A204.1 (cell line): ENCODE data around the gene PALM.
"Not testable (repeated sequence)": the region's sequence is repeated elsewhere in the genome, so short reads cannot be mapped to it uniquely, and the experiment has no call there.

Experiments used
- FAIRE-seq: peaks from 2 replicates; lab custom pipeline; 2012; peaks lifted over from hg19 to GRCh38; lab: Jason Lieb, UNC

Gene PALM

DNA sequence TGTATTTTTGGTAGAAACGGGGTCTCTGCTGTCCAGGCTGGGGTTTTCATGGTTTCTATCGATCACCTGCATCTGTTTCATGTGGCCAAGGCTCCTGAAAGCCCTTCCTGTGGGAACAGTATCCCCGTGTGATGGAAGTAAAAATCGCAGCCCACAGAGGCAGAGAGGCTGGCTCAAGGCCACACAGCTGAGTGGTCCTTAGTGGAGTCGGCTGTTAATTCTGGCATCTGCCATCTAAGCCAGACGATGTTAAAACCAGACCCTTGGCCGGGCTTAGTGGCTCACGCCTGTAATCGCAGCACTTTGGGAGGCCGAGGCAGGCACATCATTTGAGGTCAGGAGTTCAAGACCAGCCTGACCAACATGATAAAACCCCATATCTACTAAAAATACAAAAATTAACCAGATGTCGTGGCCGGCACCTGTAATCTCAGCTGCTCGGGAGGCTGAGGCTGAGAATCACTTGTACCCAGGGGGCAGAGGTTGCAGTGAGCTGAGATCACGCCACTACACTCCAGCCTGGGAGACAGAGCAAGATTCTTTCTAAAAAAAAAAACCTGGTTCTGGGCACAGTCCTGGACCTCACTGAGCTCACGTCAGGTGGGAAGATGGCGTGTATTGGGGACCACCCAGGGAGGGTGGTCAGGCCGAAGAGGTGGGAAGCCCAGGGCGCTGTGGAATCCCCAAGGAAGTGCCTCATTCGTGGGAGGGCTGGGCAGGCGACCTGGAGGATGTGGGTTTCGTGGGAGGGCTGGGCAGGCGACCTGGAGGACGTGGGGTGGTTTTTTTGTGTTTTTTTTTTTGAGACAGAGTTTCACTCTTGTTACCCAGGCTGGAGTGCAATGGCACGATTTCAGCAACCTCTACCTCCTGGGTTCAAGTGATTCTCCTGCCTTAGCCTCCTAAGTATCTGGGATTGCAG, 23.7 kb downstream of the PALM start:
- no peak for FAIRE-seq

DNA sequence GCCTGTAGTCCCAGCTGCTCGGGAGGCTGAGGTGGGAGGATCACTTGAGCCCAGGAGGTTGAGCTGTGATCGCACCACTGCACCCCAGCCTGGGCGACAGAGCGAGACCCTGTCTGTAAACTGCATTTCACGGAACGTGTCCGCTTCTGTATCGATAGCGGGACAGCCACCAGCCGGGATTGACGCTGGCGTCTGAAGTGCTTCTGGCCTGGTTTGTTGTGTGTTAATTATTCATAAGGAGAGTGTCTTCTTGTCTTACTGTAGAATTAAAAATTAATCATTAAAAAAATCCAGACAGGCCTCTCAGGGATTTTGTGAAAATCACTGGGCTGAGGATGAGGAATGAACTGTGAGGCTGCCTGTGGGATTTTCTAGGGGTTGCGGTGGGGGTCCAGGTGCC, 26.0 kb downstream of the PALM start:
- no peak for FAIRE-seq

DNA sequence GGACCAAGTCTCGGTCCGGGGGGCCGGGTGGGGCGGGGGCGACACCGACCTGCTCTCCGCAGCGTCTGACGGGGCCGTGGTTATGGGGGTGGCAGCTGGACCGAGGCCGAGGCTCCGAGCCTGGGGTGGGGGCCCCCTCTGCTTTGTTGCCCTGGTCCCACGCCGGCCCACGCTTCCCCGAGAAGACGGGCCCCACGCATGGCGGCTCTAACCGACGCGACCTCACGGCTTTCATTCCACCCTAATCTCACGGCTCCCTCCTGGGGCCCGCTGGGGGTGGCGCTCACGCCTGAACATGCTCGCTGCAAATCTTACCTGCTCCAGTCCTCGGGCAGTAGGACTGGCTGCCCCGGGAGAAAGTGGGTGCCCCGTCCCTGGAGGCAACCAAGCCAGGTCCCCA, 27.4 kb downstream of the PALM start:
- FAIRE-seq = no peak

DNA sequence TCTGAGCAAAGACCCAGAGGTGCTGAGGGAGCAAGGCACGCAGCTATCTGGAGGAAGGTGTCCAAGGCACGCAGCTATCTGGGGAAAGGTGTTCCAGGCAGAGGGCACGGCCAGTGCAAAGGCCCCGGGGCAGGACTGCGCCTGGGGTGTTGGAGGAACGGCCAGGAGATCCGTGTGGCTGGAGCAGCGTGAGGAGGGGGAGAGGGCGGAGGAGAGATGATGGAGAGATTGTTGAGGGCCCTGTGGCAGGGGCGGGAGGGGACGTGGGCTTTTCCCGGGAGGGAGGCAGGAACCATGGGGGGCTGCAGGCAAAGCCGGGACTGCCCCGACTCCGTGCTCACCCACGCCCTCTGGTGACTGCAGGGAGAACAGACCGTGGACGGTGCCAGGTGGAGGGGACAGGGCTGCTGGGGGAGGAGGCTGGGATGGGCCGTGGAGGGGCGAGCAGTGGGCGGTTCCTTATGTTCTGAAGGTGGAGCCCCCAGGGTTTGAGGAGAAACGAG, 28.9 kb downstream of the PALM start:
- no peak for FAIRE-seq

DNA sequence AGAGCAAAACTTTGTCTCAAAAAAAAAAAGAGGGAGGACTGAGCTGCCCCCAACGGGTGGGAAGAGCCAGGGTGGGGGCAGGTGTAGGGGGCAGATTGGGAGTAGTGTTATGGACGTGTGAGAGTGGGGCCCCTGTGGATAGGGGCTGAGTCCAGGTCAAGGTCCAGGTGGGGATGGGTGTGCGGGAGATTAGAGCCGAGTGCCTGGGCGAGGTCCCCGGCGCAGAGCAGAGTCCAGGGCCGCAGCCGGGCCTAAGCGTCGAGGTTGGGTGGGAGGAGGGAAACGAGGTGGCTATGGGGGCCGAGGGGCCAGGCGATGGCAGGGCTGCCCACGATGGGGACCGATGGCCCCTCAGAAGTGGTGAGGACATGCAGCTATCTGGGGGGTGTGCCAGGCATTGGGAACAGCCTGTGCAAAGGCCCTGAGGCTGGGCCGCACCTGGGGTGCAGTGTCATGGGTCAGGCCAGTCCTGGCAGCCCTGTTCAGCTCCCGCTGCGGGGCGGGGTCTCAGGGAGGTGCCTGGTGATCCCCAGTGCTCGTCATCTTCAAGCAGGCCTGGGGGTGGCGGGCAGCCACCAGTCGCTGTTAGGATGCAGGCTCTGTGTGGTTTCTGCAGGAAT, 29.9 kb downstream of the PALM start:
- FAIRE-seq = no peak

DNA sequence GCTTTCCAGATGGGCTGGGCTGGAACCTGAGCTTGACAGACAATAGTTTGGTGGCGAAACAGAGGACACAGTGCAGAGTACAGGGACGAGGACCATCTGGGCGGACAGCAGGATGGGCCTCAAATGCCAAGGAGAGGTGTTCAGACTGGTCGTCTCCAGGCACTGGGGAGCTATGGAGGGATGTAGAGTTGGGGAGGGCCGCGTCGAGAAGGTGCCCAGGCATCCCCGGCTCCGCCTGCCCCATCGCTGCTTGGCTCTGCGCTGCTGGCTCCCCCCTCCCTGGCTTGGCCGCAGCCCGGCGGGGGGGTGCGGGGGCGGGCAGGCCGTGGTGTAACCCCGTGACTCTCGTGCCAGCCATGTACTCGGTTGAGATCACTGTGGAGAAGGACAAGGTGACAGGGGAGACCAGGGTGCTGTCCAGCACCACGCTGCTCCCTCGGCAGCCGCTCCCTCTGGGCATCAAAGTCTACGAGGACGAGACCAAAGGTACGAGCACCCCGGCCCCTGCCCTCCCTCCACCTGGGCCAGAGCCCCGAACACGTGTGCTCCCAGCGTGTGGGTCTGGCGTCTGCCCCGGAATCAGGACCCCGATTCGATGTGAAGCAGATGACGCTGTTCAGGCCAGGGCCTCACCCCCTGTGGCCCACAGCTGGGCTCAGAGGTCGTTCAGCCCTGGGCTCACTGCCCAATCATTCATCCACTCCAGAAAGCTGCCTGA, 31.4 kb downstream of the PALM start:
- no peak for FAIRE-seq

DNA sequence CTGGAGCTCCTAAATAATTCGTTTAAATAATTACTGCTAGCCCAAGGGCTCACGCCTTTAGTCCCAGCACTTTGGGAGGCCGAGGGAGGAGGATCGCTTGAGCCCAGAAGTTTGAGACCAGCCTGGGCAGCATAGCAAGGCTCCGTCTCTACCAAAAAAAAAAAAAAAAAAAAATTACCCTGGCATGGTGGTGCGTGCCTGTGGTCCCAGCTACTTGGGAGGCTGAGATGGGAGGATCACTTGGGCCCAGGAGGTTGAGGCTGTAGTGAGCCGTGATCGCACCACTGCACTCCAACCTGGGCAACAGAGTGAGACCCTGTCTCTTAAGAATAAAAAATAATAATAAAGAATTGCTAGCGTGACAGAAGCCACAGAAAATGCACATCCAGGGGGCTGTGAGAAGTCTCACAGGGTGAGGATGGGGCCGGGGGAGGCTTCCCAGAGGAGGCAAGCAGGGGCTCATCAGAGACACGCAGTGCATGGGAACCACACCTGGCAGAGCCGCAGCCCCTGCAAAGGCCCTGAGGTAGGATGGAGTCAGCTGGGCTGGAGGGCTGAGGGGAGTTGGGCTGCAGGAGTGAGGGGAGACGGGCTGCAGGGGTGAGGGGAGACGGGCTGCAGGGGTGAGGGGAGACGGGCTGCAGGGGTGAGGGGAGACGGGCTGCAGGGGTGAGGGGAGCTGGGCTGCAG, 32.2 kb downstream of the PALM start:
- not testable (repeated sequence) for FAIRE-seq

DNA sequence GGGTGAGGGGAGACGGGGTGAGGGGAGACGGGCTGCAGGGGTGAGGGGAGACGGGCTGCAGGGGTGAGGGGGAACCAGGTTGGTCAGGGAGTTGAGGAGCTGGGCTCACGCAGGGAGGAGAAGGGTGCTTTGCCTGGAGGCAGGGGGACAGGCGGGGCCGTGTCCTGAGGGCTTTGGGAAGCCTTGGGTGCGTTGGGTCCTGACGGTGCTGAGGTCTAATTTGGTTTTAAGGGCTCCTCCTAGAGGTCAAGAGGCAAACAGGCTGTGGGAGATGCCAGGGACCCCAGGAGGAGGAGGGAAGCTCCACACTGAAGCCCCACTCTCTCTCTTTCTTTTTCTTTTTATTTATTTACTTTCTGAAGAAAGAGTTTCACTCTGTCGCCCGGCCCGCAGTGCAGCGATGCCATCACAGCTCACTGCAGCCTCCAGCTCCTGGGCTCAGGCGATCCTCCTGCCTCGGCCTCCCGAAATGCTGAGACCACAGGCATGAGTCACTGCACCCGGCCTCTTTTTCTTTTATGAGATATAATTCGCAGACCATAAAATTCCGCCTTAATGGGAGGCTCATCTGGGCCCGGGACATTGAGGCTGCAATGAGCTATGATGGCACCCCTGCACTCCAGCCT, 32.9 kb downstream of the PALM start:
- FAIRE-seq = no peak

DNA sequence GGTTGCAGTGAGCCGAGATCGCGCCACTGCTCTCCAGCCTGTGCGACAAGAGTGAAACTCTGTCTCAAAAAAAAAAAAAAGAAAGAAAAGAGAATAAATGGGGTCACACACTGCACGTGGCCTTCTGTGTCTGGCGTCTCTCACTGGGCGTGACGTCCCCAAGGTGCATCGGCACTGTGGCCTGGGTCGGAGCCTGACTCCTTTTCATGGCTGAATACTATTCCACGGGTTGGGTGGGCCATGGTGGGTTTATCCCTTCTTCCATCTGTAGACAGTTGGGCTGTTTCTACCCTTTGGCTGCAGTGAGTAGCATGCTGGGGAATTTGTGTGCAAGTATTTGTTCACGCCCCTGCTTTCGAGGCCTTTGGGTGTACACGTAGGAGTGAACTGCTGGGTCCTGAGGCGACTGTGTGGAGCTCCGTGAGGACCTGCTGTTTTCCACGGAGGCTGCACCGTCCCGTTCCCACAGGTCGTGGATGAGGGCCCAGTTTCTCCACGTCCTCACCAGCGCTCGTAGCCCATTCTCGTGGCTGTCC, 33.9 kb downstream of the PALM start:
- no peak for FAIRE-seq

DNA sequence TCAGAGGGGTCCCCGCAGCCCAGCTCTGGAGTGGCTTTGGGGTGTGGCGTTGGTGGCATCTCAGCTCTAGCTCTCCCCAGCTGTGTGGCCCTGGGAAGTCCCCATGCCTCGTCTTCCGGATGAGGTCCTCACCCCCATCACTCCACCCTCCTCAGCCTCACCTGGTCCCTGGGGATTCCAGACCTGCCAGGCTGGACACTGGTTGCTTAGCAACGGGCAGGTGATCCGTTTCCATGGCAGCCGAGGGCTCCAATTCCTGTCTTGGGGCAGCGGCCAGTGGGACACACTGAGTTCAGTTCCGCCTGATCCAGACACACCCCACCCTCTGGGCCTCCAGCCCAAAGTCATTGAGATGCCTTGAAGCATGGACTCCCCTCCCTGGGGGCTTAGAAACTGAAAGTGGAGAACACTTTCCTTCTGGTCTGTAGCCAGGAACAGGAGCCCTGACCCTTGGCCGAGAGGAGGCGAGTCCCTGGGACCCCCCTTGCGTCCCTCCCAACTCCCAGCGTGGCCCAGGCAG, 34.5 kb downstream of the PALM start:
- FAIRE-seq = no peak

DNA sequence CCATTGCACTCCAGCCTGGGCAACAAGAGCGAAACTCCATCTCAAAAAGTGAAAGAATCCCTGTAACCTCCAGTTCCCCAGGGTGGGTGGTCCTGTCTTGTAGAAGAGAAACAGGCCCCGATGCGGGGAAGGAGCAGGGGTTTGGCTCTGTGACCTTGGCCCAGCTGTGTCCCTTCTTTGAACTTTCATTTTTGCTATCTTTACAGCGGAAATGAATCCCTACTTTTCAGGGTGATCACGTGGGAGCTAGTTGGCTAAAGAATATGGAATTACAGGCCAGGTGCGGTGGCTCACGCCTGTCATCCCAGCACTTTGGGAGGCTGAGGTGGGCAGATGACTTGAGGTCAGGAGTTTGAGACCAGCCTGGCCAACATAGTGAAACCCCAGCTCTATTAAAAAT, 36.4 kb downstream of the PALM start:
- not testable (repeated sequence) for FAIRE-seq

DNA sequence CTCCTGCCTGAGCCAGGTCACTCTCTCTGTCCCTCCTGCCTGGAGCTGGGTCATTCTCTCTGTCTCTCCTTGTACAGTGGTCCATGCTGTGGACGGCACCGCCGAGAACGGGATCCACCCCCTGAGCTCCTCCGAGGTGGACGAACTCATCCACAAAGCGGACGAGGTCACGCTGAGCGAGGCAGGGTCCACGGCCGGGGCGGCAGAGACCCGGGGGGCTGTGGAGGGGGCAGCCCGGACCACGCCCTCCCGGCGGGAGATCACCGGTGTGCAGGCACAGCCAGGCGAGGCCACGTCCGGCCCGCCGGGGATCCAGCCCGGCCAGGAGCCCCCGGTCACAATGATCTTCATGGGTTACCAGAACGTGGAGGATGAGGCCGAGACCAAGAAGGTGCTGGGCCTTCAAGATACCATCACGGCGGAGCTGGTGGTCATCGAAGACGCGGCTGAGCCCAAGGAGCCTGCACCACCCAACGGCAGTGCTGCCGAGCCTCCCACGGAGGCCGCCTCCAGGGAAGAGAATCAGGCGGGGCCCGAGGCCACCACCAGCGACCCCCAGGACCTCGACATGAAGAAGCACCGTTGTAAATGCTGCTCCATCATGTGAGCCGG, 37.6 kb downstream of the PALM start:
- no peak for FAIRE-seq

DNA sequence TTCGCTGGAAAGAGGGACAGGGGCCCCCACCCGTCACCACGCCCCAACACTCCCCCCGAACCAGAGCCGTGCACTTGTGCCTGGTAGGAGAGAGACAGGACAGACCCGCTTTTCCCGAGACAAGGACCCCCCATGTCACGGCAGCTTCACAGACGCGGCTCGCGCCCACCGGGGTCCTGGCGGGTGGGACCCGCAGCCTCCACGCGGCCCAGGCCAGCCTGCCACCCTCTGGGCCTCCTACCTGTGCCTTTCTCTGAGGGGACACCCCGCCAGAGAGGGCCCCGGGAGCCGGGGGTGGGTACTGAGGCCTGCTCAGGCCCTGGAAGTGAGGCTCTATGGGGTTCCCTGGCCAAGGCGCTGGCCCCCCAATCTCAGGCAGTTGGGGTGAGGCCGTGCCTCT, 38.2 kb downstream of the PALM start:
- no peak for FAIRE-seq

DNA sequence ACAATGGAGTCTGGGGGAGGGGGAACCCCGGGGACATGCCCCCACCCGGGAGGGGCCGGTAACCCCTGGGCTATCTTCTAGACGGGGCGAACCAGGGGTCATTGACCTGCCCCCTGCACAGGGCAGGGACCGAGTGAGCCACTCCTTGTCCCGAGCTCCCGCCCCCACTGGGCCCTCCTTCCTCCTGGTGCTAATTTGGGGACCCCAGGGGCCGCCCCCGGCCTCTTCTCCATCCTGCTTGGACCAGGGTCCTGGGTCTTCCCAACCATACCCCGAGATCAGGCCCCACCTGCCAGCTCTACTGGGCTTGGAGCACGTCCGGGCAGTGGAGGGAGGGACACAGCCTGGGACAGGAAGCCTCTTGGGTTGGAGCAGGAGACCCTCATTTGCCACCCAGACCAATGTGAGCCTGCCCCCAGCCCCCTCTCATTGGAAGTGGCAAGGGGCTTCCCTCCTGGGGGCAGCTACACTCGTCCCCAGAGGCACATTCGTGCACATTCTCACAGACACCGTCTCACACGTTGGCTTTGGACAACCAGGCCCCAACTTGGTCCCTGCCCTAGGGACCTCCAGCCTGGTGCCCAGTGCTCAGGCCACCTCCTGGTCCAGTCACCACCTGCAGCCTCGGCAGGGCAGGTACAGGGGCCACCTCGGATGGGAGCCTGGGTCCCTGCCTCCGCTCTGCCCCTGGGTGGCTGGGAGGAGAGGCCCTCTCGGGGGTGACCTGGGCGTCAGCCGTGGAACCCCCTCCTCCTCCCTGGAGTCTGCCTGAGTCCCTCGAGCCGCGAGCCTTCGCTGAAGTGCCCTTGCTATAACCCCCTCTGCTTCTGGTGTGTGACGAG, 38.9 kb downstream of the PALM start:
- no peak for FAIRE-seq

DNA sequence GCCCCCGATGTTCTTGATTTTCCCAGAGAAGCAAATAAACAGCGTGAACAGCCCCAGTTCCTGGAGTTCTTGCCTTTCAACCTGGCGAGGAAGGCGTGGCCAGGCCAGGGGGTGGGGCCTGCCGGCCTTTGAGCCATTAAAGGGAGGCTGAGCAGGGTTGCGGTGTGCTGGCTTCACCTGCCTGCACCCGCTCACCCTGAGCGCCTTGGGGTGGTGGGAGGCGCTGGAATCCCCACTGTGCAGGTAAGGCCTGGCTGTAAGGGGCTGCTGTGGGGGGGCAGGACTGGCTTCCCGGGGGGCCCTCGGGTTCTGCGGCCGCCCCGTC, 39.5 kb downstream of the PALM start:
- FAIRE-seq = no peak

DNA sequence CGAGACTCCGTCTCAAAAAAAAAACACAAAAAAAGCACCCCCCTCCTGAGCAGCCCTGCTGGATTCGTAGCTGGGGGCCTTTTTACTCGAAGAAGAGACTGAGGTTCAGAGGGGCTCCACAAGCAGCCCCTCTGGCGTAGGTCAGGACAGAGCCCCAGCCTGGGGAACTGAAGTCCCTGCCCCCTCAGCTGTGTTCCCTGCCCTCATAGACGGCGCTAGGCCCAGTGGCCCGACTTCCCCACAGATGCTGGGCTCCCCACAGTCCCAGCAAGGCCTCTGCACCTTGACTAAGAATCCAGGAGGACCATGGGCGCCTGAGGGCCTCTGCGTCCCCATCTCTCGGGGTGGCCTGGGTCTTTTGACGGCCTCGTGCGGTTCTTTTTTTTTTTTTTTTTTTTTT, 41.1 kb downstream of the PALM start:
- no peak for FAIRE-seq

DNA sequence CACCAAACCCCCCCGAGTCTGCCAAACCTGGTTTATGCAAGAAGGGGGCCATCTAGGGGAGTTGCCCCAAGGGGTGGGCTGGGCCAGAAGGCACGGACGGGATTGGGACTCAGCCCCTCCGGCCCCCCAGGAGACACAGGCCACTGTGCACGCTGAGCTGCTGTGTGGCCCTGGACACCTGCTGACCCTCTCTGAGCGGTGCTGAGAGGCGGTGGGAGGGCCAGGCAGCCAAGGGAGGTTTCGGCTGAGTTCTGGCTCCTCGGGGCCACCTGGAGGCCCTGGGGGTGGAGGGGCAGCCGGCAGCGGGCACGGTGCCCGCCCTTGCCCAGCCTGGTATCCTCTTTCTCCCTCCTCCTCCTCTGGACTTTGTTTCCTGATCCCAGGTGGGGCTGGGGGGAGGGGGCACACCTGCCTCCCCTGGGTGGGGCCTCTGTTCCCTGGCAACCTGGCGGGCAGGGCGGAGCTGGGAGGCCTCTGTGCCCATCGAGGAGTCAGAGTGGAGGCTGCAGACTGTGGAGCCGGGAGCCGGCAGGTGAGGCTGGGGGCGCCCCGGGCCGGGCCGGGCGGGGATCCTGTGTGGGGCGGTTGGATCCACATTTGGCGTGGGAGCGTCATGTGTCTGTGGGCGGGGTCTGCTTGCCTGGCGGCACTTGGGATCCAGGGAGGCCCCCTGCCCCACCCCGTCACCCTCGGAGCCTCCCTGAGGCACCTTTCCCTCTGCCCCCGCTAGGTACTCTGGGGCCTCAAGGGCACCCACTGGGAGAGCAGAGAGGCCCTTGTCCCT, 42.1 kb downstream of the PALM start, which contains the start of gene MISP:
Gene MISP, plus strand, starts transcription at position 473 of the 784 bp plus-strand sequence. CDS start 5,835 bp downstream, outside the sequence.
- FAIRE-seq = no peak

DNA sequence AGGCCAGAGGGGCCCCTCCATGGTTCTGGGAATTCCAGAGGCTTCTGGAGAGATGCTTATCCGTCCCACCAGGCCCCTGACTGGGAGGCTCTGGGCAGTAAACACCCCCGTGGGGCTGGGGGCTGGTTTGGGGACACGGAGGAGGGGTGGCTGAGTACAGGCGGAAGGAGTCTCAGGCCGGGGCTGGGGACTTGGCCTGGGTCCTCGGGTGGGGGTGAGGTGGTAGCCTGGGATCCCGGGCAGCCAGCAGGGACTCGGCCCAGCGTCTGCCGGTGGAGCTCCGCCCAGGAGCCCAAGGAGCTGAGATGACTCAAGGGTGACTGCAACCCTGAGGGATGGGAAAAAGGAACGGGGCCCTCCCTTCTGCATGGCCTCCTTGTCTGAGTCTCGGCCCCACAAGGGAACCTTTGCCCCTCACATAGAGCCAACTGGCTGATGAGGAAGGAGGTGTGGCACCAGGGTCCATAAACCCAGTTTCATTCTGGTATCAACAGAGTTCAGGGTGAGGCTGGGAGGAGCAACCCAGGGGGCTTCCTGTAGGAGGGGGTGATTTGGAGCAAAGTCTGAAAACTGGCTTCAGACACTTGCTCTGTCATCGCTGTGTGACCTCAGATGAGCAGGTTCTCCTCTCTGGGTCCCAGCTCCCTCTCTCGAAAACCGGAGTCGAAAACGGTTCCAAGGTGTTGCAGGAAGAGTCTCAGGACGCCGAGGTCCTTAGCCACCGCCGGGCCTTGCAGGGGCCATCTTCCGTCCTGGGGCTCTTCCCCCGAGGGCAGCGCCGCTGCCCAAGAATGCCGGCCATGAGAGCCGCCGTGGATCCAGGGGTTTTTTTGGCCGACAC, 43.0 kb downstream of the PALM start:
- no peak for FAIRE-seq
